Activated T-helper 1 cell treated with anti-CD3 and anti-CD28 coated beads, Interleukin-12 subunit alpha, Interleukin-12 subunit beta, Interleukin-2, Interleukin-4 antibody, amounts not matched to agents 30 ng/mL and 10 ng/mL and 1 ng/mL, durations not matched to agents 14 hours and 24 hours and 36 hours (primary cell): Measurements from ENCODE around the gene NECAP2. TPM values are rescaled to one million over a fixed set of nuclear protein-coding genes. Genes with fewer than 3 reads are reported as not detected.
A peak's percentile ranks its signal among the peaks of the same experiment; 100 is the strongest.

Source experiments
- DNase-seq: peaks from one replicate; pipeline ENCODE4 v3.0.0; 2021; ENCODE audit warnings: low spot score
- H3K27ac Mint-ChIP-seq: one replicate; pipeline ENCODE4 v1.8.0; 2021; ENCODE audit warnings: mild to moderate bottlenecking, mixed read lengths
- H3K27me3 Mint-ChIP-seq: one replicate; pipeline ENCODE4 v1.8.0; 2022; ENCODE audit warnings: mild to moderate bottlenecking, moderate library complexity, mixed read lengths; ENCODE audit not compliant: insufficient read depth
- H3K36me3 Mint-ChIP-seq: one replicate; pipeline ENCODE4 v1.8.0; 2021; ENCODE audit warnings: low read depth, mixed read lengths
- H3K4me1 Mint-ChIP-seq: one replicate; pipeline ENCODE4 v1.8.0; 2021; ENCODE audit warnings: low read depth, mixed read lengths
- H3K4me3 Mint-ChIP-seq: one replicate; pipeline ENCODE4 v1.8.0; 2021; ENCODE audit warnings: mild to moderate bottlenecking, moderate library complexity, mixed read lengths
- H3K9me3 Mint-ChIP-seq: one replicate; pipeline ENCODE4 v1.8.0; 2021; ENCODE audit warnings: mixed read lengths
- intact Hi-C: fragments of 100-400 bp; cut with micrococcal nuclease; formaldehyde crosslinking; loops from one replicate; pipeline ENCODE4 v1.15.1; 2024
- total RNA-seq: library from RNA; stranded (reverse); gene quantifications from 2 replicates; pipeline ENCODE4 v1.2.3, GENCODE V29; 2022

NECAP2 gene
- total RNA-seq, 1 donor from 2014 or later = 81.9 TPM

DNA sequence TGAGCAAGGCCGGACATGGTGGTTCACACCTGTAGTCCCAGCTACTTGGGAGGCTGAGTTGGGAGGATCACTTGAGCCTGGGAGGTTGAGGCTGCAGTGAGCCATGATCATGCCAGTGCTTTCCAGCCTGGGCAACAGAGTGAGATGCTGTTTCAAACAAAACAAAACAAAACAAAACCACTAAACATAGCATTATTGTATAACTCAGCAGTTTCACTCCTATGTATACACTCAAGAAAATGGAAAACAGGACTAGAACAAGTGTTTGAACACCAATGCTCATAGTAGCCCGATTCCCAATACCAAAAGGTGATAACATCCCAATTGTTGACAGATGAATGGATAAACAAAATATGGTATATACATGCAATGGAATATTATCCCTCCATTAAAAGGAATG is 2.0 kb upstream of the NECAP2 start:
- Mint-ChIP-seq H3K4me1 (peaks cover 23% of the 10 kb centered on the region), H3K9me3 (no peaks in the 10 kb centered on the region), H3K4me3 (peak overlapping the region; percentile 31), H3K27me3 (no peaks in the 10 kb centered on the region), H3K36me3 (peaks cover 2% of the 10 kb centered on the region), H3K27ac (no peak overlapping the region)
- no peak for DNase-seq
- intact Hi-C loops = no loop called here

DNA sequence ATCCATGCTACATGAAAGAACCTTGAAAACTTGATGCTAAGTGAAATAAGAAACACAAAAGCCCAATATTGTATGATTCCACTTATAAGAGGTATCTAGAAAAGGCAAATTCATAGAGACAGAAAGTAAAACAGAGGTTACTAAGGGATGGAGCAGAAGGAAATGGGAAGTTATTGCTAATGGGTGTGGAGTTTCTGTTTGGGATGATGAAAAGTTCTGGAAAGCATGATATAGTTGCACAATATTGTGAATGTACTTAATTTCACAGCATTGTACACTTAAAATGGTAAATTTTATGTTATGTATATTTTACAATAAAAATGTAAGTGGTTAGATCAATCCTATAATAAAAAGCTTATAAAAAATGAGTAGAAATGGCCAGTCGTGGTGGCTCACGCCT is 1.6 kb upstream of the NECAP2 start:
- no peaks in the 10 kb centered on the region for H3K9me3 Mint-ChIP-seq
- H3K36me3 Mint-ChIP-seq = peaks cover 2% of the 10 kb centered on the region
- DNase-seq = no peak
- intact Hi-C loops = no loop called here
- H3K27ac Mint-ChIP-seq = no peak overlapping the region
- peak overlapping the region; percentile 31 for H3K4me3 Mint-ChIP-seq
- H3K4me1 Mint-ChIP-seq = peaks cover 27% of the 10 kb centered on the region
- H3K27me3 Mint-ChIP-seq = no peaks in the 10 kb centered on the region

- H3K27ac Mint-ChIP-seq = peak overlapping the region; percentile 93
- H3K36me3 Mint-ChIP-seq = peaks cover 7% of the 10 kb centered on the region
- H3K27me3 Mint-ChIP-seq = no peaks in the 10 kb centered on the region
- no peak for DNase-seq
- intact Hi-C loops = loop anchor here (1.0 to 5.0 kb wide), 7 partner anchors 20 to 467 kb away; partner anchors contain the start of genes CPLANE2, RNU1-1 and SZRD1
- H3K4me3 Mint-ChIP-seq = peak overlapping the region; percentile 95
- no peaks in the 10 kb centered on the region for H3K9me3 Mint-ChIP-seq
- peaks cover 33% of the 10 kb centered on the region for H3K4me1 Mint-ChIP-seq
Observed at GRCh38 chr1:16440131-16440469, 424 bp upstream of the NECAP2 start.

DNA sequence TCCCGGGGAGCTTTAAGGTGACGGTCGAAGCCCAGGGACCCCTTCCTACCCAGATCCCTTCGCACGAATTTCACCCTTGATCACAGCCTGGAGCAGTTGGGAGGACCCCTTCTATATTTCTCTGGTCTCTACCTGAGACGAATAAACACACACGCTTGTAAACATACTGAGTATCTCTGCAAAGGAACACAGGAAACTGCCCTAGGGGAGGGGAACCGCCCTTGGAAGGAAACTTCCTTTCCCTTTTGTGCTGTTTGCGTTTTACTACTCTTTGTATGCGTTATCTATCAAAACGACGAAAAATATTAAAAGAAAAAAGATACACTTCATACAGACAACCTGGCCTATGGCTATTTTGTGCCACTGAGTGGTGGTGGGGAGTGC is 750 bp downstream of the NECAP2 start:
- H3K36me3 Mint-ChIP-seq = peaks cover 10% of the 10 kb centered on the region
- H3K9me3 Mint-ChIP-seq = no peaks in the 10 kb centered on the region
- DNase-seq = no peak
- H3K4me1 Mint-ChIP-seq = peaks cover 33% of the 10 kb centered on the region
- intact Hi-C loops = loop anchor here (1.0 to 5.0 kb wide), 8 partner anchors 58 to 466 kb away; partner anchors contain the start of genes CPLANE2, FBXO42 and RNU1-1
- H3K27ac Mint-ChIP-seq = peak overlapping the region; percentile 93
- peak overlapping the region; percentile 95 for H3K4me3 Mint-ChIP-seq
- no peaks in the 10 kb centered on the region for H3K27me3 Mint-ChIP-seq

DNA sequence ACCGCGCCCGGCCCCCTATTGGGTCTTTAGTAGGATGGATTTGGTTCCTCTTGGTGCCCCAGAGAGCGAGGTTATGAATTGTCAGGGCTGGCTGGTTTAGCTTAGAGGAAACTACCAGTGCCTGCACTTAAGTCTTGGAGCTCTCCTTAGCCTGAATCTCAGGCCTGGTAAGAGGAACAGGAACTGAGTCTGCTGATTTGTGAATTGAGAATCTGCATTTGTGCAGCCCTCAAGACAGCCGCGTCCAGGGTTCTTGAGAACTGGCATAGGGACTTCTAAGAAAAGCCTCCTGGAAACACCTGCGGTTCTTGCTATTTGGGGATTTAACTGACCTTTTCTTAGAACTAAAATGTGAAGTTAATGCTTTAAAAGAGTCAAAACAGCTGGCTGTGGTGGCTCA is 1.7 kb downstream of the NECAP2 start:
- intact Hi-C loops = loop anchor here (5.0 kb wide), 2 partner anchors 70 to 465 kb away; partner anchors contain the start of gene RNU1-1
- DNase-seq = no peak
- peak overlapping the region; percentile 95 for H3K4me3 Mint-ChIP-seq
- no peaks in the 10 kb centered on the region for H3K9me3 Mint-ChIP-seq
- peaks cover 34% of the 10 kb centered on the region for H3K4me1 Mint-ChIP-seq
- H3K27ac Mint-ChIP-seq = peak overlapping the region; percentile 93
- H3K36me3 Mint-ChIP-seq = peaks cover 11% of the 10 kb centered on the region
- H3K27me3 Mint-ChIP-seq = no peaks in the 10 kb centered on the region

DNA sequence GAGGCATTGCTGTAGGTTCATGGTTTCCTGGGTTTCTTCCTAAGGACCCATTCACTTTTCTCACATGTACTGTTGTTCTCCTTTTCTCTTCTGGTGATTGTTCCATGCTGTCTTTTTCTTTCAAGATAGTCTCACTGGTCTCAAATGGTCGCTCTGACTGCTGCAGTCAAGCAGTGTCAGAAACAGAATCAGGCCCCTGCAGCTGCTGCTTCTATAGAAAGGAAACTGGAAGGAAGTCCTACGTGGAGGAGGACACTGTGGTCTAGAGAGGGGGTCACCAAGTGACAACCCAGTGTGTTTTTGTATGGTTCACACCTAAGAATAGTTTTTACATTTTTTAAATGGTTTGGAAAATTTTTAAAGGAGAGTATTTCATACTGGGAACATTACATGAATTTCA is 2.4 kb downstream of the NECAP2 start:
- DNase-seq = no peak
- no peaks in the 10 kb centered on the region for H3K27me3 Mint-ChIP-seq
- no peaks in the 10 kb centered on the region for H3K9me3 Mint-ChIP-seq
- H3K27ac Mint-ChIP-seq = peak overlapping the region; percentile 61
- intact Hi-C loops = loop anchor here (5.0 kb wide), 2 partner anchors 69 to 464 kb away; partner anchors contain the start of gene RNU1-1
- peaks cover 41% of the 10 kb centered on the region for H3K4me1 Mint-ChIP-seq
- H3K36me3 Mint-ChIP-seq = peaks cover 18% of the 10 kb centered on the region
- H3K4me3 Mint-ChIP-seq = peak overlapping the region; percentile 80

DNA sequence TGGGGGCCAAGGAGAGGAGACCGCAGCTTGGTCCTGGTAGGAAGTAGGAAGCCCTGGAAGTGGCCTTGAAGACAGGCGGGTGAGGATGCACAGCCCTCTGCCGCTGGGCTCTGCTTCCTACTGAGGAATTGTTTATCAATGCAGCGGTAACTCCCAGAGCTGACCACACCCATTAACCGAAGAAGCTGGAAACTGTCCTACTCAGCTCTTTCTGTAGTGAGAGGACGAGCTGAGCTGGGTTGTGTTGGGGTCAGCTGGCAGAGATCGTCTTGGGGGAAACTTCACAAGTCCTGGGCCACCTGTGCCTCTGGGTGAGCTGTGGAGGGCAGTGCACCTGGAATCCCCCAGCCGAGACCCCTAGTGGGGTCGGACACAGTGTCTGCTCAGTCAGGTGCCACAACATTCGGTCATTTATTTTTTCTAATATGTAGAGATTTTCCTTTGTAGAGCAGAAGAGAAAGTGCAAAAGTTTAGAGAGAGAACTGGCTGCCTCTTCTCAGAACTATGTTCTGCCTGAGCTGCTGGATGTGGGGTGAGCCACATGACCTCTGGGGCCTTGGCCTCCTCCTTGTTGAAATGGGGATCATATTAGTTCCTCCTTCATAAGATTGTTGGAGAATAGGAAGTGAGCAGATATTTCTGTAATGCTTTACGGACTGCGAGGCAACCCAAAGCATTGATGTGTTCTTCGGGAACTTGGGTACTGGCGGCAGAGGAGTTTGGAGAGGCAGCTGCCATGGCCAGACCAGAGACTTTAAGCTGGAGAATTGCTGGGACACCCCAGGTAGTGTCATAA is 3.6 kb downstream of the NECAP2 start:
- DNase-seq = no peak
- Mint-ChIP-seq H3K27me3 (no peaks in the 10 kb centered on the region), H3K4me1 (peaks cover 48% of the 10 kb centered on the region), H3K27ac (peak overlapping the region; percentile 70), H3K36me3 (peaks cover 29% of the 10 kb centered on the region), H3K4me3 (no peak overlapping the region), H3K9me3 (no peaks in the 10 kb centered on the region)
- intact Hi-C loops = loop anchor here (5.0 kb wide), 2 partner anchors 68 to 463 kb away; partner anchors contain the start of gene RNU1-1

- Mint-ChIP-seq H3K27me3 (no peaks in the 10 kb centered on the region), H3K4me3 (no peak overlapping the region), H3K36me3 (peaks cover 38% of the 10 kb centered on the region), H3K4me1 (peaks cover 55% of the 10 kb centered on the region), H3K9me3 (no peaks in the 10 kb centered on the region), H3K27ac (no peak overlapping the region)
- intact Hi-C loops = no loop called here
- no peak for DNase-seq
Observed at GRCh38 chr1:16445052-16445451, 4.5 kb downstream of the NECAP2 start.

DNA sequence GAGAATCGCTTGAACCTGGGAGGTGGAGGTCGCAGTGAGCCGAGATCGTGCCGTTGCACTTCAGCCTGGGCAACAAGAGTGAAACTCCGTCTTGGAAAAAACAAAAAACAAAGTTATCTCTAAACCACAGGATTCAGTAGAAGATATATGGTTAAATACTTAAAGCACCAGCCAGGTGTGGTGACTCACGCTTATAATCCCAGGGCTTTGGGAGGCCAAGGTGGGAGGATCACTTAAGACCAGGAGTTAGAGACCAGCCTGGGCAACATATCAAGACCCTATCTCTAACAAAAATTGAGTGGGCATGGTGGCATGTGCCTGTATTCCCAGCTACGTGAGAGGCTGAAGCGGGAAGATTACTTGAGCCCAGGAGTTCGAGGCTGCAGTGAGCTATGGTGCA is 5.6 kb downstream of the NECAP2 start:
- intact Hi-C loops = no loop called here
- Mint-ChIP-seq H3K4me3 (no peak overlapping the region), H3K4me1 (peaks cover 52% of the 10 kb centered on the region), H3K27ac (no peak overlapping the region), H3K9me3 (no peaks in the 10 kb centered on the region), H3K27me3 (no peaks in the 10 kb centered on the region), H3K36me3 (peaks cover 43% of the 10 kb centered on the region)
- no peak for DNase-seq

DNA sequence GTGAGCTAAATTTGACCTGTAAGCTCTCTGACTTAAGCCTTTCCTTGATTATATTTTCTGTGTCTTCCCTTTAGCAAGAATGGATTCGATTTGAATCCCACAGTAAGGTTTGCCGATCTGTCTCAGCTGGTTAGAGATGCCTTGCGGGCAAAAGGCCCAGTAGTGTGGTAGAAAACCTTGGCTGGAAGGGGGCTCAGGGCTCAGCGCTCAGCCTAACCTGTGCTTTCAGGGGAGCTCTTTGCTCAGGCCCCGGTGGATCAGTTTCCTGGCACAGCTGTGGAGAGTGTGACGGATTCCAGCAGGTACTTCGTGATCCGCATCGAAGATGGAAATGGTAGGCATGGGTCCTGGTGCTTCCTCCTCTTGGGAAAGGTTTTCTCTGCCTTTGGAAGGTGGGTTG is 7.1 kb downstream of the NECAP2 start:
- H3K4me3 Mint-ChIP-seq = no peak overlapping the region
- peaks cover 44% of the 10 kb centered on the region for H3K4me1 Mint-ChIP-seq
- peaks cover 51% of the 10 kb centered on the region for H3K36me3 Mint-ChIP-seq
- no peak for DNase-seq
- H3K9me3 Mint-ChIP-seq = no peaks in the 10 kb centered on the region
- no peaks in the 10 kb centered on the region for H3K27me3 Mint-ChIP-seq
- H3K27ac Mint-ChIP-seq = peak overlapping the region; percentile 3
- intact Hi-C loops = no loop called here

DNA sequence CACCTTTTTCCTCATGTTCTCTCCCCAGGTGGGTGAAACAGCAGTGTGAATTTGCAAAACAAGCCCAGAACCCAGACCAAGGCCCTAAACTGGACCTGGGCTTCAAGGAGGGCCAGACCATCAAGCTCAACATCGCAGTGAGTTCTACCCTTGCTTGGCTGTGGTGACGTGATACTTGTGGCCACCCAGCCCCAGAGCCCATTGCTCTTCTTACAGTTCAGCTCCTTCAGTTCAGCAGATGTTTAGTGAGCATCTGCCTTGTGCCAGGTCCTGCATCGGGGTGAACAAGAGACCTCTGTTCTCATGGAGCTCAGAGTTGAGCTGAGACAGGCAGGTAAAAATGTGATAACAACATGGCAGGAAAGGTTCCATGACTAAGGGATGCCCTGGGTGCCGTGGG is 8.5 kb downstream of the NECAP2 start:
- no peak overlapping the region for H3K4me3 Mint-ChIP-seq
- H3K9me3 Mint-ChIP-seq = no peaks in the 10 kb centered on the region
- intact Hi-C loops = no loop called here

GRCh38 chr1:16449666-16450065 is 9.1 kb downstream of the NECAP2 start:
- peaks cover 25% of the 10 kb centered on the region for H3K4me1 Mint-ChIP-seq
- no peaks in the 10 kb centered on the region for H3K27me3 Mint-ChIP-seq
- peak overlapping the region; percentile 55 for H3K27ac Mint-ChIP-seq
- intact Hi-C loops = no loop called here
- peaks cover 48% of the 10 kb centered on the region for H3K36me3 Mint-ChIP-seq
- H3K4me3 Mint-ChIP-seq = no peak overlapping the region
- H3K9me3 Mint-ChIP-seq = no peaks in the 10 kb centered on the region
- DNase-seq = no peak

More for the DNA sequence above, 8.5 kb downstream of the NECAP2 start:
- H3K36me3 Mint-ChIP-seq = peaks cover 49% of the 10 kb centered on the region
- H3K27ac Mint-ChIP-seq = peak overlapping the region; percentile 55
- peaks cover 30% of the 10 kb centered on the region for H3K4me1 Mint-ChIP-seq
- no peaks in the 10 kb centered on the region for H3K27me3 Mint-ChIP-seq
- no peak for DNase-seq

GRCh38 chr1:16450863-16451481 is 10.4 kb downstream of the NECAP2 start:
- no peak for DNase-seq
- peak overlapping the region; percentile 48 for H3K27ac Mint-ChIP-seq

More at GRCh38 chr1:16450863-16451481, 10.4 kb downstream of the NECAP2 start:
- peaks cover 55% of the 10 kb centered on the region for H3K36me3 Mint-ChIP-seq
- H3K27me3 Mint-ChIP-seq = no peaks in the 10 kb centered on the region
- no peaks in the 10 kb centered on the region for H3K9me3 Mint-ChIP-seq
- no peak overlapping the region for H3K4me3 Mint-ChIP-seq
- intact Hi-C loops = no loop called here
- peaks cover 25% of the 10 kb centered on the region for H3K4me1 Mint-ChIP-seq
